ENCODE measurements around the gene PHACTR1.
"Not testable (repeated sequence)": the region's sequence is repeated elsewhere in the genome, so short reads cannot be mapped to it uniquely, and the experiment has no call there.

Gene PHACTR1

GRCh38 chr6:13120483-13121482 is 404.2 kb downstream of the PHACTR1 start:
- peak; percentile 30 for DNase-seq

- DNase-seq: no peak
Measured at GRCh38 chr6:13124131-13124530, 407.6 kb downstream of the PHACTR1 start.

GRCh38 chr6:13125841-13126240 is 409.3 kb downstream of the PHACTR1 start:
- no peak for DNase-seq

- DNase-seq: no peak
Measured at GRCh38 chr6:13131935-13132661, 415.5 kb downstream of the PHACTR1 start.

GRCh38 chr6:13133894-13134293 is 417.3 kb downstream of the PHACTR1 start:
- DNase-seq: not testable (repeated sequence)

- no peak for DNase-seq
Measured at GRCh38 chr6:13135152-13135551, 418.6 kb downstream of the PHACTR1 start.

GRCh38 chr6:13139119-13139518 is 422.6 kb downstream of the PHACTR1 start:
- no peak for DNase-seq

- DNase-seq: no peak
Measured at GRCh38 chr6:13140980-13141379, 424.4 kb downstream of the PHACTR1 start.

- DNase-seq: no peak
Measured at GRCh38 chr6:13141387-13141786, 424.8 kb downstream of the PHACTR1 start.

- no peak for DNase-seq
Measured at GRCh38 chr6:13142611-13143010, 426.0 kb downstream of the PHACTR1 start.

- no peak for DNase-seq
Measured at GRCh38 chr6:13146442-13146841, 429.9 kb downstream of the PHACTR1 start.

- no peak for DNase-seq
Measured at GRCh38 chr6:13147376-13147775, 430.8 kb downstream of the PHACTR1 start.

- no peak for DNase-seq
Measured at GRCh38 chr6:13147782-13148181, 431.2 kb downstream of the PHACTR1 start.

- DNase-seq: no peak
Measured at GRCh38 chr6:13152764-13153163, 436.2 kb downstream of the PHACTR1 start.

- DNase-seq: no peak
Measured at GRCh38 chr6:13156381-13156780, 439.8 kb downstream of the PHACTR1 start.

- no peak for DNase-seq
Measured at GRCh38 chr6:13157293-13157692, 440.7 kb downstream of the PHACTR1 start.

GRCh38 chr6:13159300-13159699 is 442.7 kb downstream of the PHACTR1 start:
- DNase-seq: peak; percentile 9

GRCh38 chr6:13159822-13160221 is 443.3 kb downstream of the PHACTR1 start:
- not testable (repeated sequence) for DNase-seq

GRCh38 chr6:13163161-13163944 is 446.8 kb downstream of the PHACTR1 start:
- DNase-seq: no peak

- no peak for DNase-seq
Measured at GRCh38 chr6:13164291-13164690, 447.7 kb downstream of the PHACTR1 start.

GRCh38 chr6:13165502-13166172 is 449.1 kb downstream of the PHACTR1 start:
- no peak for DNase-seq

GRCh38 chr6:13166269-13166668 is 449.7 kb downstream of the PHACTR1 start:
- DNase-seq: no peak

All from hematopoietic multipotent progenitor cell treated with erythropoietin and hydrocortisone succinate and interleukin-3 and kit ligand, for 8 days (in vitro differentiated cells).